Heart left ventricle (tissue), 13 donors: ENCODE data around the gene NKTR.

Source experiments
- CTCF ChIP-seq, 12 donors: fragments of 200-600 bp; sonication (generic) in 4 of 12; IDR thresholded peaks; one replicate each; pipeline versions ENCODE4 v1.5.0 to v1.8.0; 2018 to 2022; ENCODE audit warnings: antibody characterized with exemption in 12 of 12, mild to moderate bottlenecking in 5 of 12
- POLR2A ChIP-seq, 2 donors: fragments of 450-650 bp; IDR thresholded peaks; one replicate each; pipeline ENCODE4 v1.6.1; 2017; ENCODE audit warnings: antibody characterized with exemption in 2 of 2, mild to moderate bottlenecking in 2 of 2, moderate library complexity in 2 of 2
- donor health status: ischemic (EF 13 %, LVEDD 7.1; RV severe dilation, severe dysfunction).
- donor health status: DM: no; HTN: yes; CAD: no.
- donor health status: DM: no; HTN: no; CAD: no.
- donor health status: ischemic (EF 25% LVEDD 6.9; RV normal size, moderate dysfunction).
- donor health status: ischemic (EF 25% LVEDD 5.7; RV mildly dilated, moderate dysfunction).
- donor health status: ischemic (EF 35%, LVEDD 5.7; RV mildly dilated, moderate dysfunction).
- donor health status: nonischemic (EF 11% LVEDD 7.7; RV severe dilation, severe dysfunction).
- donor health status: DM: yes; HTN: yes; CAD: no.
- donor health status: PGD.
- donor health status: ischemic (EF 29% LVEDD 5.4; RV normal size, mild dysfunction).
- donor health status: nonischemic (EF 23%, LVEDD 6.1; RV moderate dilation, normal function).

- TF ChIP-seq POLR2A (IDR thresholded peaks at IDR 0.05) (no peak), CTCF (IDR thresholded peaks at IDR 0.05) (no peak)
Observed at GRCh38 chr3:42661593-42662022, 61.1 kb downstream of the NKTR start.
